Nucleus accumbens (tissue), 56 donors: ENCODE results near the gene C12orf42.
"Not testable (repeated sequence)": the region's sequence is repeated elsewhere in the genome, so short reads cannot be mapped to it uniquely, and the experiment has no call there.

Experiments
- DNase-seq, 56 donors: peaks; one replicate each; lab custom pipeline; 2025; lab: John Stamatoyannopoulos, UW

C12orf42 gene

DNA sequence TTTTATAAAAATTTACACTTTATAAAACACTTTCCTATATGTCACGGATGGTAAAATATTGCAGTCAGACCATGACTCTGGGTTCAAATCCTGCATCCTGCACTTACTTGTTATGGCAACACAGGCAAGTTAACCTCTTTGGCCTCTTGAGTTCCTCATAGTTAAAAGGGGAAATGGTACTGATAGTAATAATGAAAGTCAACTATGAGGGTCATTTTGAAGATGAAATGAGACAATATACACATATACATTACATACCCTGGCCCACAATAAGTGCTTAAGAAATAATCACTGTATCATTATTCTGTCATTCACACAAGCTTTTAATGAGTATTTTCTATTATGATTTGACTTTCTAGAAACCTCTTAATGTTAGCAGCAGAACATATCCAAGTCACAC lies 64.4 kb downstream of the C12orf42 start:
- DNase-seq: no peak

DNA sequence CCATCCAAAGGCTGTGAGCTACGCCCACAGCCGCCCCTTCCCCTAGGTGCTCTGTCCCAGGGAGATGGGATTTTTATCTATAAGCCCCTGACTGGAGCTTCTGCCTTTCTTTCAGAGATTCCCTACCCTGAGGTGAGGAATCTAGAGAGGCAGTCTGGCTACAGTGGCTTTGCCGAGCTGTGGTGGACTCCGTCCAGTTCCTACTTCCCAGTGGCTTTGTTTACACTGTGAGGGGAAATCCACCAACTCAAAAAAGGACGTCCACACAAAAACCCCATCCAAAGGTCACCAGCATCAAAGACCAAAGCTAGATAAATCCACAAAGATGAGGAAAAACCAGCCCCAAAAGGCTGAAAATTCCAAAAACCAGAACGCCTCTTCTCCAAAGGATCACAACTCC lies 70.1 kb downstream of the C12orf42 start:
- DNase-seq: not testable (repeated sequence)

DNA sequence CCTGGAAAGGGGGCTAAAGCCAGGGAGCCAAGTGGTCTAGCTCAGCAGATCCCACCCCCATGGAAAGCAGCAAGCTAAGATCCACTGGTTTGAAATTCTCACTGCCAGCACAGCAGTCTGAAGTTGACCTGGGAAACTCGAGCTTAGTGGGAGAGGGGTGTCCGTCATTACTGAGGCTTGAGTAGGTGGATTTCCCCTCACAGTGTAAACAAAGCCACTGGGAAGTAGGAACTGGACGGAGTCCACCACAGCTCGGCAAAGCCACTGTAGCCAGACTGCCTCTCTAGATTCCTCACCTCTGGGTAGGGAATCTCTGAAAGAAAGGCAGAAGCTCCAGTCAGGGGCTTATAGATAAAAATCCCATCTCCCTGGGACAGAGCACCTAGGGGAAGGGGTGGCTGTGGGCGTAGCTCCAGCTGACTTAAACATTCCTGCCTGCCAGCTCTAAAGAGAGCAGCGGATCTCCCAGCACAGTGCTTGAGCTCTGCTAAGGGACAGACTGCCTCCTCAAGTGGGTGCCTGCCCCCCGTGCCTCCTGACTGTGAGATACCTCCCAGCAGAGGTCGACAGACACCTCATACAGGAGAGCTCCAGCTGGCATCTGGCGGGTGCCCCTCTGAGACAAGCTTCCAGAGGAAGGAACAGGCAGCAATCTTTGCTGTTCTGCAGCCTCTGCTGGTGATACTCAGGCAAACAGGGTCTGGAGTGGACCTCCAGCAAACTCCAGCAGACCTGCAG lies 70.8 kb downstream of the C12orf42 start:
- DNase-seq: not testable (repeated sequence)

DNA sequence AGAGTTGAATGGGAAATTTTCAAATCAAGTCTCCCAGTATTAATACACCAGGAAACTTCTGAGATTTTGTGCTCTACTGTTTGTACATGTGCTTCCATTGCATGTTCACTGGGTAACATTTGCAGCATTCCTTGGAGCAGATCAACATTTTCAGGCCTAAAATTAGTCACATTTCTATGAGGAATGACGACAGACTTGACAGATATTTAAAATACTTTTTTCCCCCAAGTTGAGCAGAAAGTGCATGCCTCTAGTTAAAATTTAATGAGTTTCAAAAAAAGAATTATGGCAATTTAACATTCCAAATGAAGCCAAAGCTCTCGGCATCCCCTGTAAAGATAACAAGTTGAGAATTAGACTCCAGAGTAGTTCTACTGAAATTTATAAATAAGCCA lies 72.3 kb downstream of the C12orf42 start:
- no peak for DNase-seq

DNA sequence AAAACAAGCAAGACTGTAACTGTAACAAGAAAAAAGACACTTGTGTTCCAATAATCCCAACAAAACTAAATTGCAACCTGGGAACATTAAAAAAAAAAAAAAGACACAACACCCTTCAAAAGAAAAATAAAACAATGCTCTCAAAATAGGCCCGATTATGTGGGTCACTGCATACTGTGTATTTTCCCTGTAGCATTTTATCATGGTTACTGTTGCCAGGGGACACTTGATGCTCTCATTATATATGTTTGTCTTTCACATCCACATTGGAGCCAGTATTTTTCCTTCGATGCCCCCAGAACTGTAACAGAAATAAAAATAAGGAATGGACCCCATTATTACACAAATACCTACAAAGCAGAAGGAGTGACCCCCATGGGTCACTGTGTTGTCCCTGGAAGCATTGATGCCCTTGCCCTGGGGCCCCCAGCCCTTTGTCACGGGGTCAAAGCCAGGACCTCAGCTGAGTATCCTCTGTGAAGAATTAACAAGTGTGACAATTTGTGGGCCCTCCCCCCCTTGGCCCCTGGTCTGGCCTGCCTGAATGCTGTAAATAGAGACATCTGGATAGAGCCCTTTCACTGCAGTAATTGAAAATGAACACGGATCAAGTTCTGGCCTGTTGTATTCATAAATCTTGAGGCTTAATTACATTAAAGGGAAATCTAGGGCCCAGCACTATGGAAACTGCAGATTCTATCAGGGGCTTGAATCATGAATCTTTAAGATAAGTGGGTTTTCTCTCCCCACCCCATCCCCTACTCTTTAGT lies 72.8 kb downstream of the C12orf42 start:
- no peak for DNase-seq

DNA sequence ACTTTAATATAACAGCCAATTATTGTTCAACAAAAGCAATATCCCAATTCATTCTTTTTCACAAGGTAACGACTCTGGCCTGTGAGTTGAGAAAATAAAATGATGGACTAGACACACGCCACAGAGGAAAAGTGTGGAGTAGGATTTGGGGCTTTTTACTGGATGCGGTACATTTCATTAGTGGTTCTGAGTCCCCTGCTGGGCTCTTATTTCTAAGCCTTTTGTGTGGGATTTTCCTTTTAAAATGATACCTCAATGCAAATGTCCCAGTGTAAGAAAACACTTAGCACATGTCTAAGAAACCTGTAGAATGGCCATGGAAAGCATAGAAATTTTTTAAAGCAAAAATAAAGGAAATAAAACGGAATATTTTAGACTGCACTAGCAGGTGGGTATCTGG lies 73.4 kb downstream of the C12orf42 start:
- DNase-seq: no peak

DNA sequence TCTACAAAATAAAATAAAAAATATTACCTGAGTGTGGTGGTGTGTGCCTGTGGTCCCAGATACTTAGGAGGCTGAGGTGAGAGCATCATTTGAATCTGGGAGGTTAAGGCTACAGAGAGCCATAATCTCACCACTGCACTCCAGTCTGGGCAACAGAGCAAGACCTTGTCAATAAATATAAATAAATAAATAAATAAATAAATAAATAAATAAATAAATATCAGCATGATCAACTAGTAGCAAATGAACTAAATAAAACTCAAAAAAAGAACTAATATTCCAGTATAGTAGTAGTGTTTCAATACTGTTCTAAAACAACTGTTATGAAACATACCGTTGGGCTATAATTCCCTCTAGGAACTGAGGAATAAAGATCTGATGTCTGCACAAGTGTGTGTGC lies 74.4 kb downstream of the C12orf42 start:
- no peak for DNase-seq

DNA sequence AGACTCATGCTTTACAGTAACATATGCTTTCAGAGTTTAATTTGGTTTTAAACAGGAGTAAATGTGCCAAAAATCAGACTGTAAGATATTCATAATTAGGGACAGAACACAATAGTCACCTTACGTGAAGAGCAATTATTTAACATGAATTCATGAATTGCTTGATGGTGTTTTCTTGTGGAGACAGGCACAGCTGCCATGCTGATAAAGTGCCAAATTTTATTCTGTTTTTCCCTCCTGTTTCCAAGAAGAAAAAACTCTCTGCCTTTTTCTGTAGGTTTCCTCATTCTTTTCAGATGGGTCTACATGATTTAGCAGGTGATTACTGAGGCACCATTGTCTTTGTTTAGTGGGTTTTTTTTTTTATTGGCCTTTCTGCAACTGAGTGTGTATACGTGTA lies 80.1 kb downstream of the C12orf42 start:
- DNase-seq: no peak

DNA sequence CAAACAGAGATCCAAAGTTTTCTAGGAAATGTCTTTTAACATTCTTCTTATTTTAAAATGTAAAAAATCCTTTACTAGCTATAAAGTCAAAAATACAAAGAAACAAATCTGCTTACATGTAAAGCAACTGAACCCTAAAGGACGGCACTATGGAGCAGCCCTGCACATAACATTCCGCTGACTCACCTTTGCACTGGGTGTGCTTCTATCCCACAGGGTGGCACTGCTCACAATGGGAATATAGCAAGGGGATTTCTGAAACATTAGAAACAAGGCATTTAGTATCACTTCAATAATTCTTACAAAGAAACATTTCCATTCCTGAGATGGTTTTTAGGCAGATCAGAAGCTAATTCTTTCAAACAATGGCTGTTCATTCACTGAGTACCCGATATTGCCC lies 94.3 kb downstream of the C12orf42 start:
- DNase-seq: no peak

DNA sequence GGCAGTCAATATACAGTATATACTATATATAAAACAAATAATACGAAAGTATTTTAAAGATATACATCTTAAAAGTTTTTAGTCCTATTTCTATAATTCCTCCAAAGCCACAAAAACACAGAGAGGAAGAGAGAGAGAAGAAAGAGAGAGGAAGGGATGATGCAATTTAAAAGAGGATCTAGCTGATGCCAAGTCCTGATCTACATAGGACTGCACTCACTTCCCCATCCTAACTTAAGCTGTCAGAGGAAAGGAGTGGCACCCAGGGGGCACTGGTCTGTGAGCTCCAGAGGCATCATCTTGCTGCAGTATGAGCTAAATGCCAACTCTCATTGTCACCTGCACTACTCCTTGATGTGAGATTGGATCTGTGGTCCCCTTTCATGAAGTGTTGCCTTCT lies 95.8 kb downstream of the C12orf42 start:
- DNase-seq: peak in 1 of 56 donors; percentile 1

DNA sequence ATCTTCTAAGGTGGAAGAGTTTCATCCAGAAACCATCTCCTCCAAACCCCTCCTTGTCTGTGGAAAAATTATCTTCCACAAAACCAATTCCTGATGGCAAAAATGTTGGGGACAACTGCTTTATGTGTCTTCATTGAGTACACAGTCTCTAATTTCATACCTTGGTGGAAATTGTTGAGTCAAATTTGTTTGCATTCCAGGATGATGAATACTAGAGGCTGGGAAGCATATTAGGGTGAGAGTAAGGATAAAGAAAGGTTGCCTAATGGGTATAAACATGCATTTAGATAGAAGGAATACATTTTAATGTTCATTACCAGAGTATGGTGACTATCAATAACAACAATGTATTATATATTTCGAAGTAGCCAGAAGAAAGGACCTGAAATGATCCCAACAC lies 98.2 kb downstream of the C12orf42 start:
- no peak for DNase-seq

DNA sequence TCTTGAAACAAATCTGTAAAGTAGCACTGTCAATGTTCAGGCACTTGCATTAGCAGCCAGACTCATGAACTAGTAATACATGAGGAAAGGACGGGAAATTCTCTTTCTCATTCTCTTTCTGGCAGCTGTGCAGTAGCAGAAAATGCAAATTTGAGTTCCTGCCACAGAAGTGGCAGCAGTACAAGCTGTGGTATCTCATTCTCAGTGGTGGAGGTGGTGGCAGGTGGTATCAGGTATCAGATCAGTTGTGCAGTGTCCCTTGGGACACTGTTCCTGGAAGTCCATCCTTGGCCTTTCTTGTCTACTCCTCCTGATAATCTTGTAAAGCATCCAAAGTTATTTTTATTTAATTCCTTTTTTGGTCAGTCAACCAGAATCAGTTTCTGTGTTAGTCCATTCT lies 103.0 kb downstream of the C12orf42 start:
- DNase-seq: no peak

DNA sequence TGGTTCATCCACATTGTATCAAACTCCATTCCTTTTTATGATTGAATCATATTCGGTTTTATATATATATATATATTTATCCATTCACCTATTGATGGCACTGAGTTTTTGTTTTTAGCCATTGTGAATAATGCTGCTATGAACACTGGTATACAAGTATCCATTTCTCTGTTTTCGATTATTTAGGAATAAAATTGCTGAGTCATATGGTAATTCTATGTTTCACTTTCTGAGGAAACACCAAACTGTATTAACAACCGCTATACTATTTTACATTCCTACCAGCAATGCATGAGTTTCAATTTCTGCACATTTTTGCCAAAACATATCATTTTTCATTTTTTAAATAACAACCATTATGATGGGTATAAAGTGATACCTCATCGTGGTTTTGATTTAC lies 104.7 kb downstream of the C12orf42 start:
- no peak for DNase-seq

DNA sequence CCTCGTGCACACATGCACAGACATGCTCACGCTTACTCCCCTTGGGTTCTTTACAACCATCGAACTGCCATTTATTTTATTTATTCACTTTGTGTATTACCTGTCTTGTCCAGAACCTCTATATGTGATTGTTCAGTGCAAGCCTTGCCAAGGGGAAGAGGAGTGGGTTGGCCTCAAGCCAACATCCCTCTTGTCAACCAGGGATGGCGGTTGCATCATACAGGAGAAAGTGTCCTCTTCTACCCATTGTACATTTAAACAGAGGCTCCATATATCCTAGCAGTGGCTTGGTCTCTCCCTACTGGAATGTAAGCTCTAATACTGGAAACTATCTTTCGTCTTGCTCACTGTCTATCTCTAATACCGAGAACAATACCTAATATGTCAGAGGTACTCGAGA lies 108.4 kb downstream of the C12orf42 start:
- DNase-seq: no peak

DNA sequence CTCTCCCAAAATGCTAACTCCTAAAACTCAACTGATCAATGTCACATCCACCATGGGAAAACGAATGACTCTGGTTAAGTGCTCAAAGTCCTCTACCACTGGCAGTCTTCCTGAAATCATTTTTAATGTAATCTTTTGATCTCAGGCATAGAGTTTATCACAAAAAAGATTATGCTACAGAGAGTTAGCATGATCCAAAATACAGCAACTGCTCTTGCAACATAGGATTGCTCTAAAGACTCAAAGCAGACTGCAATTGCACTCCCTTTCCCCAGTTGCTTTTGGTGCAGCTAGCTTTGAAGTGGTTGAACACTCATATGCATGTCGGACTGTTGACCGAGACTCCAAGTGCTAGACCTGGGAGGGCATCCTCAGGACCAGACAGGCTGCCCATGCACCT lies 109.3 kb downstream of the C12orf42 start:
- no peak for DNase-seq

DNA sequence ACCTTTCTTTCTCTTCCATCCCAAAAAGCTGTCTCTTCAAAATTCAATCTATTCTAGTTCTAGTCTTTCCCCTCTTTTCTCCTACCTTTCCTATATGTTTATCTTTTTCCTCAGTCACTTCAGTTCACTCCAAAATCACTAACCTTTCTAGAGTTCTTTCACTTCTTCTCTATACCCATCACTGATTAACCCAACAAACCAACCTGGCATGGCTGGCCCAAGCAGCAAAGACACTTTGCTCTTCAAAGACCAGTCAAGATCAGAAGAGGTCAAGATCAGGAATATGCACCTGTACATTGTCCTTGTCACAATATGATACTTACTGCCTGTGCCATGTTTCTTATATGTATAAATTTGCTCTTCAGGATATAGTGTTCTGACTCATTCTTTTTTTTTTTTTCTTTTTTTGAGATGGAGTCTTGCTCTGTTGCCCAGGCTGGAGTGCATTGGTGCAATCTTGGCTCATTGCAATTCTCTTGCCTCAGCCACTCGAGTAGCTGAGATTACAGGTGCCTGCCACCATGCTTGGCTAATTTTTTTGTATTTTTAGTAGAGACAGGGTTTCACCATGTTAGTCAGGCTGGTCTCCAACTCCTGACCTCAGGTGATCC lies 112.9 kb downstream of the C12orf42 start:
- DNase-seq: no peak

DNA sequence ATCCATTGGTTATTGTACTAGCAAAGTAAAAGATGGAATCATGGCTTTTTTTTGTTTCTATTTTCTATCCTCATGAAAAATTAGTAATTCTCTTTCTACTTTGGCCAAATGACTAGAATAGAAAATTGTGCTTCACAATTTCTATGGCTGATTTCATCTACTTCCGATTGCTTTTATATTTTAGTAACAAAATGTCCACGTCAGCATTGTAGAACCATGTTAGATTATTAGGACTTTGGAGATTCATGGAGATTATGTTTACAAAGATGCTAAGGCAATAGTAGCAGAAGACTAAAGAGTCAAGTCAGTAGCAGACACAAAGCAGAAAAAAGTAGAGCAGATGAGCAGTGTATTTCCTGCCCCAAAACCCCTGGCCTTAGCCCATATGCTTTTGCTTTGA lies 113.6 kb downstream of the C12orf42 start:
- no peak for DNase-seq

DNA sequence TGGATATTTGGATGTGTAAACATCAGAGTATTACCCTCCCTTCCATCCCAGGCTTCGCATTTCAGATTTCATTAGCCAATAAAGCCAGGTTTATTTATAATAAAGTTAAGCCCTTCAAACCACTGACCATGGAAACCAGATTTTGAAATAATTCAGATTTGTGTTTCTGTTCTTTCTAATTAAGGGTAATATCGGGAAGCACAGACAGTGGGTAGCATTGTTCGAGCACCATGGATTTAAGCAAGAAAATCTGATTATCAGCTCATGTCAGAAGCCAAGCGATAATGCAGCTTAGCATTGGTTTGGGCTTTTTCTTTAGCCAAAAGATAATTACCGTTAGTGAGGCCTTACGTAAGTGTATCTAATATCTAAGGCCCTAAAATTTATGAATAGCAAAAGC lies 116.1 kb downstream of the C12orf42 start:
- DNase-seq: no peak

DNA sequence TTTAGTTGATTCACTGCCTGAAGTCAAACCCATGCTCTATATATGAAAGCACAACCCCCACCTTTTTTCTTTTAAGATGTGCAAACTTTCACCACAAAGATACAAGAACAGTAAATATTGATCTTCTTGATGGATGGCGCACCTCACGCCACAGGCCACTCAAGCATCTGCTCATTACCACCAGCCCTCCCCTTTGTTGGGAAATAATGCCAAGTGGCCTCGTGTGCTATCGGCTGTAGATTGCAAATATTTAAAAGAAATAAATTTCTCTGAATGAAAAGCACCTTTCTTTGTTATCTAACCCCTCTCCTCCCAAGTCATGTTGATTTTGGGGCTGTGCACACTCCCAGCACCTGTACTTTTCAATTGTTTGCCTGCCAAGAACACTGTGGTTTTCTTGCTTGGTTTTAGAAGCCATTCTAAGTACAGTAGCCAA lies 122.7 kb downstream of the C12orf42 start:
- DNase-seq: no peak

DNA sequence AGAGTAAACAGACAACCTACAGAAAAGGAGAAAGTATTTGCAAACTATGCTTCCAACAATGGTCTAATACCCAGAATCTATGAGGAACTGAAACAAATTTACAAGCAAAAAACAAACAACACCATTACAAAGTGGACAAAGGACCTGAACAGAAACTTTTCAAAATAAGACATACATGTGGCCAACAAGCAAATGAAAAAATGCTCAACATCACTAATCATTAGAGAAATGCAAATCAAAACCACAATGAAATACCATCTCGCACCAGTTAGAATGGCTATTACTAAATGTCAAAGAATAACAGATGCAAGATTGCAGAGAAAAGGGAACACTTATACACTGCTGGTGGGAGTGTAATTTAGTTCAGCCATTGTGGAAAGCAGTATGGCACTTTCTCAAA lies 125.8 kb downstream of the C12orf42 start:
- no peak for DNase-seq

DNA sequence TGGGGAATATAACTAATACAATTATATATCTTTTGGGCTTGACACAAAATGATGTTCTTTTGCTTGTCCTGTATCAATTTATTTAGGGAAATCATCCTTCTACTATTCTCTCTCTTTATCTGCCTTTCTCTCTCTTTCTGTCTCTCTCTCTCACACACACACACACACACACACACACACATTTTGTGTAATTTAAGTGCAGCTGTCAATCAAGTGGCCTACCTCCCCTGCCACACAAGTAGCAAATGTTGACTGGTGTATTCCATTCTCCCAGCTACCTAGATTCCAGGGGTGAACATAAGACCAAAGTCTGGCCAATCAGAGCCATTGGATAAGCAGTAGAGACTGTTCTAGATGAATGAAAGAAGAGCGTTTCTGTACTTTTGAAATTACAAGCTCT lies 127.6 kb downstream of the C12orf42 start:
- DNase-seq: no peak

DNA sequence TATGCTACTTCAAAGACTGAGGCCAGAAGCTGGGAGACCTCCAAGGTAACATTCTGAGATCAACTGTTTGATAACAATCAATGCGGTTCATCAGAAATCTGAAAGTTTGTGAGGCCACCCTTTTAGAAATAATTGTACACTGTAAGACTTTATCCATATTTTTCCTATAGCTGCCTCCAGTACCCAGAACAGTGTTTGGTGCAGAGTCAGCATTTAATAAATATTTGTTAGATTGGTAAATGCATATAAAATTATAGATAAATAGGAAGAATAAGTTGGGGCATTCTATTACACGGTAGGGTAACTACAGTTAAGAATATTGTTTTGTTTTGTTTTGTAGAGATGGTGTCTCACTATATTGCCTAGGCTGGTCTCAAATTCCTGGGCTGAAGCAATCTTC lies 141.4 kb downstream of the C12orf42 start:
- no peak for DNase-seq
